Ovary (tissue), 3 donors: Measurements from ENCODE around the gene CLIC5.

Experiments used
- CTCF ChIP-seq, 3 donors: fragments of 450-650 bp in 2 of 3; fragments of 200-600 bp in 1 of 3; IDR thresholded peaks; one replicate each; pipeline versions ENCODE4 v1.5.1 to v1.8.0; 2016 to 2022; ENCODE audit warnings: antibody characterized with exemption in 3 of 3, mild to moderate bottlenecking in 1 of 3
- EP300 ChIP-seq: sonication (generic); formaldehyde crosslinking; IDR thresholded peaks from one replicate; pipeline ENCODE4 v1.6.1; 2017; ENCODE audit warnings: antibody characterized with exemption
- POLR2A ChIP-seq: fragments of 450-650 bp; IDR thresholded peaks from one replicate; pipeline ENCODE4 v1.6.1; 2017; ENCODE audit warnings: antibody characterized with exemption, mild to moderate bottlenecking, moderate library complexity
- donor health status: DM: no; HTN: no; CAD: no.

- TF ChIP-seq CTCF (IDR thresholded peaks at IDR 0.05) (no peak), POLR2A (no peak), EP300 (no peak)
These were observed 42.7 kb downstream of the CLIC5 start for GRCh38 chr6:45972795-45973503.
